Measurements from ENCODE around the gene XXYLT1.

The XXYLT1 gene

GRCh38 chr3:195105389-195105788 is 165.6 kb downstream of the XXYLT1 start:
- Histone ChIP-seq H3K36me3 (ENCODE audit: control insufficient read depth, insufficient read depth, low read length) (no peaks in the 10 kb centered on the region; the same call in 1 of the 2 replicates), H3K27me3 (replicated peaks; ENCODE audit: control insufficient read depth, insufficient read depth, low read length) (no peaks in the 10 kb centered on the region), H3K4me3 (replicated peaks; ENCODE audit: low read depth, low read length) (no peak overlapping the region)
- no peak for TF ChIP-seq CTCF (IDR thresholded peaks at IDR 0.05; ENCODE audit: insufficient read depth, low read length, poor library complexity, severe bottlenecking)
- no peak for DNase-seq (ENCODE audit: extremely low read depth, insufficient read length)

- no peak for TF ChIP-seq CTCF (IDR thresholded peaks at IDR 0.05; ENCODE audit: insufficient read depth, low read length, poor library complexity, severe bottlenecking)
- H3K36me3 ChIP-seq (ENCODE audit: control insufficient read depth, insufficient read depth, low read length) = no peaks in the 10 kb centered on the region
- DNase-seq (ENCODE audit: extremely low read depth, insufficient read length) = no peak
- H3K27me3 ChIP-seq (replicated peaks; ENCODE audit: control insufficient read depth, insufficient read depth, low read length) = no peaks in the 10 kb centered on the region
- no peak overlapping the region for H3K4me3 ChIP-seq (replicated peaks; ENCODE audit: low read depth, low read length)
Observed at GRCh38 chr3:195104340-195104739, 166.6 kb downstream of the XXYLT1 start.

GRCh38 chr3:195103623-195104022 is 167.3 kb downstream of the XXYLT1 start:
- no peak for DNase-seq (ENCODE audit: extremely low read depth, insufficient read length)
- Histone ChIP-seq H3K27me3 (replicated peaks; ENCODE audit: control insufficient read depth, insufficient read depth, low read length) (no peaks in the 10 kb centered on the region), H3K4me3 (replicated peaks; ENCODE audit: low read depth, low read length) (no peak overlapping the region), H3K36me3 (ENCODE audit: control insufficient read depth, insufficient read depth, low read length) (no peaks in the 10 kb centered on the region)
- no peak for TF ChIP-seq CTCF (IDR thresholded peaks at IDR 0.05; ENCODE audit: insufficient read depth, low read length, poor library complexity, severe bottlenecking)

GRCh38 chr3:195102609-195103467 is 168.1 kb downstream of the XXYLT1 start:
- Histone ChIP-seq H3K4me3 (replicated peaks; ENCODE audit: low read depth, low read length) (no peak overlapping the region), H3K36me3 (ENCODE audit: control insufficient read depth, insufficient read depth, low read length) (no peaks in the 10 kb centered on the region), H3K27me3 (replicated peaks; ENCODE audit: control insufficient read depth, insufficient read depth, low read length) (no peaks in the 10 kb centered on the region)
- TF ChIP-seq CTCF (IDR thresholded peaks at IDR 0.05; ENCODE audit: insufficient read depth, low read length, poor library complexity, severe bottlenecking) = no peak
- no peak for DNase-seq (ENCODE audit: extremely low read depth, insufficient read length)

GRCh38 chr3:195101927-195102608 is 168.9 kb downstream of the XXYLT1 start:
- Histone ChIP-seq H3K36me3 (ENCODE audit: control insufficient read depth, insufficient read depth, low read length) (no peaks in the 10 kb centered on the region), H3K27me3 (replicated peaks; ENCODE audit: control insufficient read depth, insufficient read depth, low read length) (no peaks in the 10 kb centered on the region), H3K4me3 (replicated peaks; ENCODE audit: low read depth, low read length) (no peak overlapping the region)
- DNase-seq (ENCODE audit: extremely low read depth, insufficient read length) = no peak
- no peak for TF ChIP-seq CTCF (IDR thresholded peaks at IDR 0.05; ENCODE audit: insufficient read depth, low read length, poor library complexity, severe bottlenecking)
